G401 (cell line): Measurements from ENCODE around the gene TMEM232. TPM values are rescaled to one million over a fixed set of nuclear protein-coding genes. Genes with fewer than 3 reads are reported as not detected.

Experiments used
- total RNA-seq: library from RNA; depleted of rRNA; stranded (reverse); fragments of >200 nt; shearing (Covaris generic); gene quantifications from 2 replicates; pipeline ENCODE4 v1.2.3, GENCODE V29; 2014; rRNA removed

The TMEM232 gene
- total RNA-seq, 1 experiment from 2014 or later = 0.07 TPM

Other genes starting within 250 kb of the TMEM232 start
- gene SLC25A46, start 12.3 kb upstream of the TMEM232 start, total RNA-seq = 45.7 and 62.6 TPM in 2 replicates